Aorta (tissue), 5 donors: ENCODE results near the gene TTC31. TPM values are rescaled to one million over a fixed set of nuclear protein-coding genes. Genes with fewer than 3 reads are reported as not detected.

ENCODE experiments used
- ATAC-seq: fragments of 200-7000 bp; cut with Tn5 transposase; one replicate; pipeline ENCODE4 v1.9.1; 2022; ENCODE audit warnings: moderate library complexity; ENCODE audit not compliant: low FRiP score
- DNase-seq, 2 donors: peaks; one replicate each; pipeline ENCODE4 v3.0.0-alpha.2; 2020
- H3K27ac ChIP-seq, 2 donors: one replicate each; pipeline ENCODE4 v1.5.1; 2013; ENCODE audit warnings: low read length in 2 of 2, mild to moderate bottlenecking in 2 of 2, moderate library complexity in 2 of 2, control low read depth in 1 of 2, inconsistent platforms in 1 of 2, low read depth in 1 of 2
- H3K27me3 ChIP-seq, 2 donors: one replicate each; pipeline ENCODE4 v1.6.1; 2013; ENCODE audit warnings: control low read depth in 1 of 2, low read length in 1 of 2, mild to moderate bottlenecking in 1 of 2, moderate library complexity in 1 of 2; ENCODE audit not compliant: insufficient read depth in 2 of 2, control insufficient read depth in 1 of 2
- H3K36me3 ChIP-seq, 2 donors: one replicate each; pipeline ENCODE4 v1.6.1; 2013; ENCODE audit warnings: control low read depth in 1 of 2, low read length in 1 of 2, mild to moderate bottlenecking in 1 of 2; ENCODE audit not compliant: insufficient read depth in 2 of 2, control insufficient read depth in 1 of 2
- H3K4me1 ChIP-seq, 2 donors: one replicate each; pipeline ENCODE4 v1.6.1; 2013; ENCODE audit warnings: low read length in 2 of 2, control low read depth in 1 of 2, mild to moderate bottlenecking in 1 of 2, moderate library complexity in 1 of 2; ENCODE audit not compliant: insufficient read depth in 2 of 2, control insufficient read depth in 1 of 2
- H3K4me3 ChIP-seq, 2 donors: one replicate each; pipeline ENCODE4 v1.5.1; 2013; ENCODE audit warnings: low read length in 2 of 2, control low read depth in 1 of 2, mild to moderate bottlenecking in 1 of 2
- H3K9me3 ChIP-seq: one replicate; pipeline ENCODE4 v1.6.1; 2013; ENCODE audit warnings: mild to moderate bottlenecking, low read length; ENCODE audit not compliant: control insufficient read depth
- WGBS, 2 donors: extraction: QIAGEN DNeasy Blood & Tissue Kit; methylation state at CpG; one replicate each; pipeline ENCODE4 v1.1.7; 2013; 5-methylcytosine and 5-hydroxymethylcytosine counted together
- intact Hi-C, 2 donors: fragments of 100-400 bp; cut with DNase I; formaldehyde crosslinking; loops; one replicate each; pipeline versions ENCODE4 v1.14.2 to v1.15.0; 2022
- polyA plus RNA-seq, 2 donors: library from polyadenylated mRNA; stranded (reverse); fragments of 200-250 nt; gene quantifications; one replicate each; pipeline ENCODE4 v1.2.3, GENCODE V29; 2013
- total RNA-seq, 2 donors: library from RNA; stranded (reverse); fragmentation: NEBNext Ultra II Directional; extraction: Animal tissue kit (Norgen Biotek cat#: 25700); gene quantifications; one replicate each; pipeline ENCODE4 v1.2.1, GENCODE V29; 2021
- donor health status: healthy with polysubstance abuse.
- donor health status: Bipolar disorder and iron deficiency.
- donor health status: DM: no; HTN: no; CAD: no.
- donor health status: DM: no; HTN: no; CAD: no.
- donor health status: DM: yes; HTN: yes; CAD: no.

TTC31 gene
- total and polyA plus RNA-seq, 4 donors: 4.0 to 29.5 (median 18.8) TPM

- intact Hi-C loops: loop anchor here in 1 of 2 donors (2.0 kb wide), 1 partner anchor 23 kb away; the partner anchor contains the start of genes AUP1 and HTRA2
- Histone ChIP-seq H3K4me3 (no peak overlapping the region), H3K27me3 (no peaks in the 10 kb centered on the region), H3K9me3 (no peaks in the 10 kb centered on the region), H3K4me1 (no peaks in the 10 kb centered on the region), H3K36me3 (peaks cover 0 to 1% of the 10 kb centered on the region in 2 donors), H3K27ac (no peak overlapping the region)
- WGBS, 2 donors: 96% methylated on average over 14 of the region's 14 CpGs
- DNase-seq (no peak), ATAC-seq (no peak)
Measured at GRCh38 chr2:74505448-74506246, 22.8 kb downstream of the TTC31 start.

GRCh38 chr2:74507145-74507925, 24.5 kb downstream of the TTC31 start, which contains the start of gene PCGF1:
Gene PCGF1, minus strand, starts transcription at chr2:74507695. Its CDS starts 27 bp downstream, at chr2:74507668.
- Histone ChIP-seq H3K4me1 (no peaks in the 10 kb centered on the region), H3K27ac (peak within 1 kb of the TSS in 1 of 2 donors; percentile 79), H3K4me3 (peak within 1 kb of the TSS; percentile 16 to 51), H3K36me3 (peaks cover 0 to 1% of the 10 kb centered on the region in 2 donors), H3K27me3 (no peaks in the 10 kb centered on the region), H3K9me3 (no peaks in the 10 kb centered on the region)
- ATAC-seq (peak; percentile 96), DNase-seq (peak; percentile 99 to 100)
- 1% methylated on average over 56 of the region's 56 CpGs for WGBS, 2 donors
- intact Hi-C loops: loop anchor here in 1 of 2 donors (2.0 kb wide), 1 partner anchor 21 kb away; the partner anchor contains the start of genes AUP1 and HTRA2

- peak overlapping the region; percentile 15 to 51 for H3K4me3 ChIP-seq
- WGBS, 2 donors: 17 to 18% methylated on average over 38 of the region's 38 CpGs
- no peaks in the 10 kb centered on the region for H3K9me3 ChIP-seq
- ATAC-seq (no peak), DNase-seq (no peak)
- no peaks in the 10 kb centered on the region for H3K4me1 ChIP-seq
- H3K27ac ChIP-seq: peak overlapping the region in 1 of 2 donors; percentile 23
- no peaks in the 10 kb centered on the region for H3K27me3 ChIP-seq
- intact Hi-C loops: loop anchor here in 1 of 2 donors (2.0 kb wide), 1 partner anchor 21 kb away; the partner anchor contains the start of genes AUP1 and HTRA2
- peaks cover 0 to 1% of the 10 kb centered on the region in 2 donors for H3K36me3 ChIP-seq
Measured at GRCh38 chr2:74507926-74508520, 25.1 kb downstream of the TTC31 start.

DNA sequence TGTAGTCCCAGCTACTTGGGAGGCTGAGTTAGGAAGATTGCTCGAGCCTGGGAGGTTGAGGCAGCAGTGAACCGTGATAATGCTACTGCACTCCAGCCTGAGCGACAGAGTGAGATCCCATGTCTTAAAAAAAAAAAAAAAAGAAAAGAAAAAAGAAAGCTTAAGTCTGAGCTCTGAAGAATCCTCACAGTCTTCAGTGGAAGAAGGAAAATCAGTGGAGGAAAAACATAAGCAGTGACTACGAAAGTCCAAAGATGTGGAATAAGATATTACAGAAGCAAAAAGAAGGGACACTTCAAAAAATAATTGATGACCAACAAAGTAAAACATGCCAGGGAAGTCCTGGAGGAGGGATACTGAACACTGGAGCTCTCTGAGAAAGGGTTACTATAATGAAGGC, 27.4 kb downstream of the TTC31 start:
- ATAC-seq: no peak
- no peak overlapping the region for H3K4me3 ChIP-seq
- H3K4me1 ChIP-seq: no peaks in the 10 kb centered on the region
- H3K9me3 ChIP-seq: no peaks in the 10 kb centered on the region
- no peaks in the 10 kb centered on the region for H3K27me3 ChIP-seq
- no peak for DNase-seq
- H3K27ac ChIP-seq: no peak overlapping the region
- H3K36me3 ChIP-seq: peaks cover 0 to 1% of the 10 kb centered on the region in 2 donors
- intact Hi-C loops: no loop called here
- WGBS, 2 donors: 74 to 78% methylated on average over 4 of the region's 4 CpGs

DNA sequence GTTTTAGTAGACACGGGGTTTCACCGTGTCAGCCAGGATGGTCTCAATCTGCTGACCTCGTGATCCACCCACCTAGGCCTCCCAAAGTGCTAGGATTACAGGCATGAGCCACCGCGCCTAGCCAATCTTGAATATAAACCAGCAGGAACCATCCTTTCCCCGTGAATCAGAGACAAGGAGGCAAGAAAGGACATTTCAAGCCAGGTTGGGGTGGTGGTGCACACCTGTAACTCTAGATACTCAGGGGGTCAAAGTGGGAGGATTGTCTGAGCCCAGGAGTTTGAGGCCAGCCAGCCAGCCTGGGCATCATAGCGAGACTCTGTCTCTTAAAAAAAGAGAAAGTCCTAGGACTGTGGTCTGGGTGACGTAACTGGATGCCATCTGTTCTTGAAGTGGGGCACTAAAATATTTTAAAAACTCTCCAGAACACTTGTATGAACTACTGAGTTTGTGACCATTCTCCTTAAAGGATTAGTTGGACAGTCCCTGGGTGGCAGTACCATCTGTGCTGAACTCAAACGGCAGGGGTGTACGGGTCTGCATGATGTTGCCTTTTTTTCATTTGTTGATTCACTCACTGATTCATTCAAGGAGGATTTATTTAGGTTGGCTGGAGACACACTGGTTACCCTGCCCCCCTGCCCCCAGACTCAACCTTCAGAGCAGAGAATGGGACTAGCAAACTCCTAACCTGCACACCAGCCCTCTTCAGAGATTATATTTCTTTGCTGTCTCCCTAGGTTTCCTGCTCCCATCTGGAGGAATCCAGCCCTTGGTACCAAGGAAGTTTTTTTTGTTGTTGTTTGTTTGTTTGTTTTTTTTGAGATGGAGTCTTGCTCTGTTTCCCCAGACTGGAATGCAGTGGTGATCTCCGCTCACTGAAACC, 28.5 kb downstream of the TTC31 start:
- Histone ChIP-seq H3K9me3 (no peaks in the 10 kb centered on the region), H3K4me3 (no peak overlapping the region), H3K27me3 (no peaks in the 10 kb centered on the region), H3K27ac (no peak overlapping the region), H3K36me3 (no peaks in the 10 kb centered on the region), H3K4me1 (no peaks in the 10 kb centered on the region)
- 28 to 37% methylated on average over 11 of the region's 11 CpGs for WGBS, 2 donors
- ATAC-seq: no peak
- no peak for DNase-seq
- intact Hi-C loops: no loop called here

DNA sequence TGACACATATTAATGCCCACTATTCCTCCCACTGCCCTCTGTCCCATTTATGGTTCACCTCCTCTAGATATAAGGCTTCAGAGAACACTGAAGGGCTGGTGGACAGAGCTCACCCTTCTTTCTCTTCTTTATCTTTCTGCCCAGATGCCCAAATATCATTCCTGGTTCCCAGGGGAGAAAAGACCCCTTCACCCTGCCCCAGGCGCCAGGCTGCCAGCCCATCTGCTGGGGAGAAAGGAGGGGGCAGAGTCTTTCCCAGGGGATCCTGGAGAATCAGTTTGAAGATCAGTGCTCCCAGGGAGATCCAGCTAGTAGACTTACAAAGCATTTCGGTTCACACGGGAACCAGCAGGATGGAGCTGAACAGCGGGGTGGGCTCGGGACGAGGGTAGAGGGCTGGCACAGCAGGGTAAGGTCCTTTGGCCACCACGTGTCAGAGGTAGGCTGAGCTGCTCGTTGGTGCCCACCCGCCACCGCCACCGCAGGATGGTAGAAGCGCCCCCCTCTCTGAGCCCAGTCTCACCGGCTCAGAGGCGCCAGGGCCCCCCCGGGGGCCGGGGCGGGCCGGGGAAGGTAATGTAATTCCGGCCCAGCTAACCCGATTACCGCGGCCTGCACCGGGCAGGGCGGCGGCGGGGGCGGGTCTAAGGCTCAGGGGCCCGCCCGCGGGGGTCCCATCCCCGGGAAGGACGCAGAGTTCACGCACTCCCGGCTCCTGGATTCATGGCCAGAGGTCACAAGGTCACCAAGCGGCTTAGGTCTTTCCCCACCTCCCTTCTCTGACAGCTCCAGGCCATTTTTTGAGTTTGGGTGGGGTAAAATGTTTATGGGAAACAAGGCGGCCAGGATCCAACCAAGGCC, 30.1 kb downstream of the TTC31 start:
- intact Hi-C loops: no loop called here
- H3K9me3 ChIP-seq: no peaks in the 10 kb centered on the region
- H3K36me3 ChIP-seq: no peaks in the 10 kb centered on the region
- no peaks in the 10 kb centered on the region for H3K27me3 ChIP-seq
- 8% methylated on average over 26 to 36 of the region's 36 CpGs for WGBS, 2 donors
- no peak overlapping the region for H3K4me3 ChIP-seq
- no peaks in the 10 kb centered on the region for H3K4me1 ChIP-seq
- H3K27ac ChIP-seq: no peak overlapping the region
- no peak for DNase-seq
- ATAC-seq: no peak

DNA sequence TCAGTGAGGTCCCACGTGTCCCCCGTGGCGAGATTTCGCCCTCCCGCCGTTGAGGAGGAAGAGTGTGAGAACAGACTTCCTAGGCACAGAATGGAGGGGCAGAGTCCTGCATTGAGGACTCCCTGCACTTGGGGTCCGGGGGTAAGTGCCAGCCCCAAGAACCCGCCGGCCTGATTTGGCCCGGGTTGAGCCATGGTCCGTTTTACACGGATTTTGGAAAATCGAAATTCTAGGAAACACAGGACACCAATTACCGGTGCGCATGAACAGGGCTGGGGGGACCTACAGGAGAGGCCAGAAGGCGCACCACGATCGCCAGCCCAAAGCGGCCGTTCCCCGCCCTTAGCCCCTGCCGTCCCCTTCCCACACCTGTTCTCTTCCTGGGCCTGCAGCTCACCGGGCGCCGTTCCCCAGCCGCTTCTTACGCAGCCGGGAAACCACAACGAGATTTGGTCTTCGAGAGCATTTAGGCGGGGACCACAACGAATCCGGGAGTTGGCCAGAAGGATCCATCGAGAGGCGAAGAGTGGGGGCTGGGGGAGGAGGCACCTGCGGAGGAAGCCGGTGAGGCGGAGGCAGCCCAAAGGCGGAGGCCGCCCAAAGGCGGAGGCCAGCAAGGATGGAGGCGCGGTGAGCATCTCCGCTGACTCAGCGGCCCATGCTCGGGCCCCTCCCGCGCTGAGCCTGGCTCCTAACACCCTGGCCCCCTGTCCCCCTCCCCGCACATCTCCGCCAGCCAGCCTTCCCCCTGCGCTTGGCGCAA, 30.9 kb downstream of the TTC31 start:
- no peaks in the 10 kb centered on the region for H3K4me1 ChIP-seq
- H3K9me3 ChIP-seq: no peaks in the 10 kb centered on the region
- H3K27me3 ChIP-seq: no peaks in the 10 kb centered on the region
- H3K36me3 ChIP-seq: no peaks in the 10 kb centered on the region
- no peak overlapping the region for H3K4me3 ChIP-seq
- ATAC-seq (no peak), DNase-seq (peak in 1 of 2 donors; percentile 72)
- no peak overlapping the region for H3K27ac ChIP-seq
- 6% methylated on average over 49 to 52 of the region's 52 CpGs for WGBS, 2 donors
- intact Hi-C loops: no loop called here
